ENCODE measurements around the gene FILIP1L.

FILIP1L gene

GRCh38 chr3:99875581-99875928 is 238.7 kb downstream of the FILIP1L start:
- in situ Hi-C loops (cut with MboI; ENCODE audit: low sequenced_read_pairs): no loop called here

- in situ Hi-C loops (cut with MboI; ENCODE audit: low sequenced_read_pairs): no loop called here
Measured at GRCh38 chr3:99874237-99875002, 239.9 kb downstream of the FILIP1L start.

- in situ Hi-C loops (cut with MboI; ENCODE audit: low sequenced_read_pairs): no loop called here
Measured at GRCh38 chr3:99873269-99874102, 240.8 kb downstream of the FILIP1L start.

GRCh38 chr3:99872923-99873254 is 241.4 kb downstream of the FILIP1L start:
- in situ Hi-C loops (cut with MboI; ENCODE audit: low sequenced_read_pairs): no loop called here

GRCh38 chr3:99871231-99872045 is 242.9 kb downstream of the FILIP1L start:
- in situ Hi-C loops (cut with MboI; ENCODE audit: low sequenced_read_pairs): no loop called here

- in situ Hi-C loops (cut with MboI; ENCODE audit: low sequenced_read_pairs): no loop called here
Measured at GRCh38 chr3:99870712-99871111, 243.6 kb downstream of the FILIP1L start.

- in situ Hi-C loops (cut with MboI; ENCODE audit: low sequenced_read_pairs): no loop called here
Measured at GRCh38 chr3:99869621-99870020, 244.7 kb downstream of the FILIP1L start.

GRCh38 chr3:99868311-99868646 is 246.0 kb downstream of the FILIP1L start:
- in situ Hi-C loops (cut with MboI; ENCODE audit: low sequenced_read_pairs): no loop called here

- in situ Hi-C loops (cut with MboI; ENCODE audit: low sequenced_read_pairs): no loop called here
Measured at GRCh38 chr3:99867594-99868310, 246.5 kb downstream of the FILIP1L start.

- in situ Hi-C loops (cut with MboI; ENCODE audit: low sequenced_read_pairs): no loop called here
Measured at GRCh38 chr3:99866261-99866761, 248.0 kb downstream of the FILIP1L start.

- in situ Hi-C loops (cut with MboI; ENCODE audit: low sequenced_read_pairs): no loop called here
Measured at GRCh38 chr3:99865321-99865720, 249.0 kb downstream of the FILIP1L start.

- in situ Hi-C loops (cut with MboI; ENCODE audit: low sequenced_read_pairs): no loop called here
Measured at GRCh38 chr3:99864289-99864688, 250.0 kb downstream of the FILIP1L start.

GRCh38 chr3:99863588-99863987 is 250.7 kb downstream of the FILIP1L start:
- in situ Hi-C loops (cut with MboI; ENCODE audit: low sequenced_read_pairs): no loop called here

GRCh38 chr3:99863002-99863401 is 251.3 kb downstream of the FILIP1L start:
- in situ Hi-C loops (cut with MboI; ENCODE audit: low sequenced_read_pairs): no loop called here

- in situ Hi-C loops (cut with MboI; ENCODE audit: low sequenced_read_pairs): no loop called here
Measured at GRCh38 chr3:99862208-99862607, 252.1 kb downstream of the FILIP1L start.

GRCh38 chr3:99861216-99861615 is 253.1 kb downstream of the FILIP1L start:
- in situ Hi-C loops (cut with MboI; ENCODE audit: low sequenced_read_pairs): no loop called here

GRCh38 chr3:99859825-99860224 is 254.5 kb downstream of the FILIP1L start:
- in situ Hi-C loops (cut with MboI; ENCODE audit: low sequenced_read_pairs): no loop called here

- in situ Hi-C loops (cut with MboI; ENCODE audit: low sequenced_read_pairs): no loop called here
Measured at GRCh38 chr3:99858469-99858868, 255.8 kb downstream of the FILIP1L start.

- in situ Hi-C loops (cut with MboI; ENCODE audit: low sequenced_read_pairs): no loop called here
Measured at GRCh38 chr3:99857278-99857677, 257.0 kb downstream of the FILIP1L start.

GRCh38 chr3:99856437-99857220 is 257.7 kb downstream of the FILIP1L start:
- in situ Hi-C loops (cut with MboI; ENCODE audit: low sequenced_read_pairs): no loop called here

Data from HL-60/S4 treated with retinoic acid at 250 ng/mL for 4 days and 3 days (cell line).